ENCODE measurements around the gene SLC38A8. TPM values are rescaled to one million over a fixed set of nuclear protein-coding genes. Genes with fewer than 3 reads are reported as not detected.

SLC38A8 gene
- total and polyA plus RNA-seq, 4 donors: 0.08 to 1.0 (median 0.32) TPM

DNA sequence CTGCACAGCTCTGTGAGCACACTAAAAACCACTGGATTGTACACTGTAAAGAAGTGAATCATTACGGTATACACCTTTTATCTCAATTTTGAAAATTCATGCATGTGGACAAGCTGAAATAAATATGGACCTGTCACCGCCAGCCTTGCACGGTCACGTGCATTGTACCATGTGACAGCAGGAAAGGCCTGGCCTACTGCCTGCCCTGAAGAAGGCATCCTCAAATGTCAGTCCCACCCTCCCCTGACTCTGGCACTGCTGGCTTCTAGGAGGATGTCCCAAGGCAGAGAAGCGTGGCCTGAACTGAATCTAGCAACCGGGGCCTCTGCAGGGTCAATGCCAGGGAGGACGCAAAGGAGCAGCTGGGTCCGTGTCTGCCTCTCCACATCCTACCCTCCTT lies 34.6 kb downstream of the SLC38A8 start:
- no peak overlapping the region for H3K27ac ChIP-seq (ENCODE audit: low read depth in 1 of 2, low read length in 2 of 2)
- no peak for DNase-seq (ENCODE audit: low spot score)
- no peaks in the 10 kb centered on the region for H3K36me3 ChIP-seq (ENCODE audit: control insufficient read depth in 4 of 4, insufficient read depth in 3 of 4, low read depth in 1 of 4, low read length in 3 of 4)
- TF ChIP-seq HNF4G (IDR thresholded peaks at IDR 0.05): no peak
- H3K4me3 ChIP-seq (ENCODE audit: low read depth in 1 of 3, low read length in 3 of 3): no peak overlapping the region
- no peak overlapping the region for H3K9ac ChIP-seq (ENCODE audit: low read depth in 1 of 2, low read length in 2 of 2)
- WGBS: 78% methylated on average over 8 of the region's 8 CpGs
- no peaks in the 10 kb centered on the region for H3K4me1 ChIP-seq (ENCODE audit: control insufficient read depth in 4 of 4, insufficient read depth in 4 of 4, low read length in 3 of 4)
- H3K27me3 ChIP-seq (ENCODE audit: control insufficient read depth in 4 of 4, insufficient read depth in 4 of 4, low read length in 3 of 4): no peaks in the 10 kb centered on the region
- no peaks in the 10 kb centered on the region for H3K9me3 ChIP-seq (ENCODE audit: control insufficient read depth in 4 of 4, low read length in 3 of 4)

DNA sequence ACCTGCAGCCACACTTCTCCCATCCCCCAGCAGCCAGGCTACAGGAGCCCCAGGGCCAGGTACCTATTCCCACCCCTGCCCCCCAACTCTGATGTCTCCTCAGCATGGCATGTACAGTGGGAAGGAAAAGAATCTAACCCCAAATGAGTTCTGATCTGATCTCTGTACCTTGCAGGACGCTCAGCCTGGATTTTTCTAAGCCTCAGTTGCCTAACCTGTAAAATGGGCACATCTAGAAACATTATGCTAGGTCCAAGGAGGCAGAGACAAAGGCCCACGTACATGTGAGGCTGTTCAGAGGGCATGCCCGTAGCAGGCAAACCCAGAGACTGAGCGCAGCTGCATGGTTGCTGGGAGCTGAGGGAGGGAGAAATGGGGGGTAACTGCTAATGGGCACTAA lies 35.1 kb downstream of the SLC38A8 start:
- Histone ChIP-seq H3K9ac (ENCODE audit: low read depth in 1 of 2, low read length in 2 of 2) (no peak overlapping the region), H3K9me3 (ENCODE audit: control insufficient read depth in 4 of 4, low read length in 3 of 4) (no peaks in the 10 kb centered on the region), H3K27ac (ENCODE audit: low read depth in 1 of 2, low read length in 2 of 2) (no peak overlapping the region), H3K27me3 (ENCODE audit: control insufficient read depth in 4 of 4, insufficient read depth in 4 of 4, low read length in 3 of 4) (no peaks in the 10 kb centered on the region), H3K4me1 (ENCODE audit: control insufficient read depth in 4 of 4, insufficient read depth in 4 of 4, low read length in 3 of 4) (no peaks in the 10 kb centered on the region), H3K36me3 (ENCODE audit: control insufficient read depth in 4 of 4, insufficient read depth in 3 of 4, low read depth in 1 of 4, low read length in 3 of 4) (no peaks in the 10 kb centered on the region), H3K4me3 (ENCODE audit: low read depth in 1 of 3, low read length in 3 of 3) (no peak overlapping the region)
- 82% methylated on average over 4 of the region's 4 CpGs for WGBS
- no peak for DNase-seq (ENCODE audit: low spot score)
- no peak for TF ChIP-seq NR2F2 (IDR thresholded peaks at IDR 0.05)
- TF ChIP-seq, protein P1, sequence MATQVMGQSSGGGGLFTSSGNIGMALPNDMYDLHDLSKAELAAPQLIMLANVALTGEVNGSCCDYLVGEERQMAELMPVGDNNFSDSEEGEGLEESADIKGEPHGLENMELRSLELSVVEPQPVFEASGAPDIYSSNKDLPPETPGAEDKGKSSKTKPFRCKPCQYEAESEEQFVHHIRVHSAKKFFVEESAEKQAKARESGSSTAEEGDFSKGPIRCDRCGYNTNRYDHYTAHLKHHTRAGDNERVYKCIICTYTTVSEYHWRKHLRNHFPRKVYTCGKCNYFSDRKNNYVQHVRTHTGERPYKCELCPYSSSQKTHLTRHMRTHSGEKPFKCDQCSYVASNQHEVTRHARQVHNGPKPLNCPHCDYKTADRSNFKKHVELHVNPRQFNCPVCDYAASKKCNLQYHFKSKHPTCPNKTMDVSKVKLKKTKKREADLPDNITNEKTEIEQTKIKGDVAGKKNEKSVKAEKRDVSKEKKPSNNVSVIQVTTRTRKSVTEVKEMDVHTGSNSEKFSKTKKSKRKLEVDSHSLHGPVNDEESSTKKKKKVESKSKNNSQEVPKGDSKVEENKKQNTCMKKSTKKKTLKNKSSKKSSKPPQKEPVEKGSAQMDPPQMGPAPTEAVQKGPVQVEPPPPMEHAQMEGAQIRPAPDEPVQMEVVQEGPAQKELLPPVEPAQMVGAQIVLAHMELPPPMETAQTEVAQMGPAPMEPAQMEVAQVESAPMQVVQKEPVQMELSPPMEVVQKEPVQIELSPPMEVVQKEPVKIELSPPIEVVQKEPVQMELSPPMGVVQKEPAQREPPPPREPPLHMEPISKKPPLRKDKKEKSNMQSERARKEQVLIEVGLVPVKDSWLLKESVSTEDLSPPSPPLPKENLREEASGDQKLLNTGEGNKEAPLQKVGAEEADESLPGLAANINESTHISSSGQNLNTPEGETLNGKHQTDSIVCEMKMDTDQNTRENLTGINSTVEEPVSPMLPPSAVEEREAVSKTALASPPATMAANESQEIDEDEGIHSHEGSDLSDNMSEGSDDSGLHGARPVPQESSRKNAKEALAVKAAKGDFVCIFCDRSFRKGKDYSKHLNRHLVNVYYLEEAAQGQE (IDR thresholded peaks at IDR 0.05): no peak
- TF ChIP-seq, protein P2, sequence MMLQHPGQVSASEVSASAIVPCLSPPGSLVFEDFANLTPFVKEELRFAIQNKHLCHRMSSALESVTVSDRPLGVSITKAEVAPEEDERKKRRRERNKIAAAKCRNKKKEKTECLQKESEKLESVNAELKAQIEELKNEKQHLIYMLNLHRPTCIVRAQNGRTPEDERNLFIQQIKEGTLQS (IDR thresholded peaks at IDR 0.05): no peak
- no peak for TF ChIP-seq FOXA2 (IDR thresholded peaks at IDR 0.05)
- TF ChIP-seq TAF1 (conservative IDR thresholded peaks at IDR 0.05): no peak
- no peak for TF ChIP-seq JUND (IDR thresholded peaks at IDR 0.05)
- no peak for TF ChIP-seq EGR1 (IDR thresholded peaks at IDR 0.05; ENCODE audit: low read depth in 2 of 2)
- TF ChIP-seq HNF4G (IDR thresholded peaks at IDR 0.05): no peak
- TF ChIP-seq, protein P3, sequence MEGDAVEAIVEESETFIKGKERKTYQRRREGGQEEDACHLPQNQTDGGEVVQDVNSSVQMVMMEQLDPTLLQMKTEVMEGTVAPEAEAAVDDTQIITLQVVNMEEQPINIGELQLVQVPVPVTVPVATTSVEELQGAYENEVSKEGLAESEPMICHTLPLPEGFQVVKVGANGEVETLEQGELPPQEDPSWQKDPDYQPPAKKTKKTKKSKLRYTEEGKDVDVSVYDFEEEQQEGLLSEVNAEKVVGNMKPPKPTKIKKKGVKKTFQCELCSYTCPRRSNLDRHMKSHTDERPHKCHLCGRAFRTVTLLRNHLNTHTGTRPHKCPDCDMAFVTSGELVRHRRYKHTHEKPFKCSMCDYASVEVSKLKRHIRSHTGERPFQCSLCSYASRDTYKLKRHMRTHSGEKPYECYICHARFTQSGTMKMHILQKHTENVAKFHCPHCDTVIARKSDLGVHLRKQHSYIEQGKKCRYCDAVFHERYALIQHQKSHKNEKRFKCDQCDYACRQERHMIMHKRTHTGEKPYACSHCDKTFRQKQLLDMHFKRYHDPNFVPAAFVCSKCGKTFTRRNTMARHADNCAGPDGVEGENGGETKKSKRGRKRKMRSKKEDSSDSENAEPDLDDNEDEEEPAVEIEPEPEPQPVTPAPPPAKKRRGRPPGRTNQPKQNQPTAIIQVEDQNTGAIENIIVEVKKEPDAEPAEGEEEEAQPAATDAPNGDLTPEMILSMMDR (IDR thresholded peaks at IDR 0.05; ENCODE audit: low read depth, low read length, missing input control): no peak

DNA sequence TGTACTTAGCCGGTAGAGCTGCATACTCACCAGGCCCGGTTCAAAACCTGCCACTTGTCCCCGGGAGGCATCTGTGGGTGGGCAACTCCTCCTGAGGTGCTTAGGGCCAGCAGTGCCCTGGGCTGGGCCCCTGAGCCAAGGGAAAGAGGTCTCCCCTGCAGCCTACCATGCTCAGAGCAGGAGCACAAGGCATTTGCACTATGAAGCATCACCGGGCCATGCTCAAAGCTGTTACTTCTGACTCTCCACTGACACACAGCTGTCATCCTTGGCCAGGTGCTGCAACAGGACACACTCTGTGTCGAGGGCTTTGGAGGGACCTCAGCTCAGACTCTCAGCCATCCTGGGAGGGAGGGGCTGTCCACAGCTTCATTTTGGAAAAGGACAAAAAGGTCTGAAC lies 37.2 kb downstream of the SLC38A8 start:
- WGBS: 77% methylated on average over 5 of the region's 5 CpGs
- Histone ChIP-seq H3K4me1 (ENCODE audit: control insufficient read depth in 4 of 4, insufficient read depth in 4 of 4, low read length in 3 of 4) (no peaks in the 10 kb centered on the region), H3K36me3 (ENCODE audit: control insufficient read depth in 4 of 4, insufficient read depth in 3 of 4, low read depth in 1 of 4, low read length in 3 of 4) (peaks cover 0 to 10% (median 5%) of the 10 kb centered on the region in 4 donors), H3K9me3 (ENCODE audit: control insufficient read depth in 4 of 4, low read length in 3 of 4) (no peaks in the 10 kb centered on the region), H3K27me3 (ENCODE audit: control insufficient read depth in 4 of 4, insufficient read depth in 4 of 4, low read length in 3 of 4) (no peaks in the 10 kb centered on the region), H3K4me3 (ENCODE audit: low read depth in 1 of 3, low read length in 3 of 3) (no peak overlapping the region), H3K27ac (ENCODE audit: low read depth in 1 of 2, low read length in 2 of 2) (no peak overlapping the region), H3K9ac (ENCODE audit: low read depth in 1 of 2, low read length in 2 of 2) (no peak overlapping the region)
- DNase-seq (ENCODE audit: low spot score): no peak
- TF ChIP-seq FOXA1 (IDR thresholded peaks at IDR 0.05): no peak
- TF ChIP-seq JUND (IDR thresholded peaks at IDR 0.05): no peak
- no peak for TF ChIP-seq RXRA (IDR thresholded peaks at IDR 0.05)
- no peak for TF ChIP-seq SP1 (IDR thresholded peaks at IDR 0.05)
- no peak for TF ChIP-seq GABPA (IDR thresholded peaks at IDR 0.05 in 1 of 2, conservative IDR thresholded peaks at IDR 0.05 in 1 of 2)
- TF ChIP-seq, protein P3 (IDR thresholded peaks at IDR 0.05; ENCODE audit: low read depth, low read length, missing input control): no peak
- no peak for TF ChIP-seq FOXA2 (IDR thresholded peaks at IDR 0.05)
- TF ChIP-seq, protein P2 (IDR thresholded peaks at IDR 0.05): no peak
- TF ChIP-seq YY1 (IDR thresholded peaks at IDR 0.05): no peak
- no peak for TF ChIP-seq HNF4G (IDR thresholded peaks at IDR 0.05)
- no peak for TF ChIP-seq TAF1 (conservative IDR thresholded peaks at IDR 0.05)
- TF ChIP-seq HNF4A (conservative IDR thresholded peaks at IDR 0.05): no peak
- no peak for TF ChIP-seq NR2F2 (IDR thresholded peaks at IDR 0.05)
- TF ChIP-seq, protein P4, sequence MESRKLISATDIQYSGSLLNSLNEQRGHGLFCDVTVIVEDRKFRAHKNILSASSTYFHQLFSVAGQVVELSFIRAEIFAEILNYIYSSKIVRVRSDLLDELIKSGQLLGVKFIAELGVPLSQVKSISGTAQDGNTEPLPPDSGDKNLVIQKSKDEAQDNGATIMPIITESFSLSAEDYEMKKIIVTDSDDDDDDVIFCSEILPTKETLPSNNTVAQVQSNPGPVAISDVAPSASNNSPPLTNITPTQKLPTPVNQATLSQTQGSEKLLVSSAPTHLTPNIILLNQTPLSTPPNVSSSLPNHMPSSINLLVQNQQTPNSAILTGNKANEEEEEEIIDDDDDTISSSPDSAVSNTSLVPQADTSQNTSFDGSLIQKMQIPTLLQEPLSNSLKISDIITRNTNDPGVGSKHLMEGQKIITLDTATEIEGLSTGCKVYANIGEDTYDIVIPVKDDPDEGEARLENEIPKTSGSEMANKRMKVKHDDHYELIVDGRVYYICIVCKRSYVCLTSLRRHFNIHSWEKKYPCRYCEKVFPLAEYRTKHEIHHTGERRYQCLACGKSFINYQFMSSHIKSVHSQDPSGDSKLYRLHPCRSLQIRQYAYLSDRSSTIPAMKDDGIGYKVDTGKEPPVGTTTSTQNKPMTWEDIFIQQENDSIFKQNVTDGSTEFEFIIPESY (IDR thresholded peaks at IDR 0.05): no peak
- TF ChIP-seq RAD21 (IDR thresholded peaks at IDR 0.05): no peak
- TF ChIP-seq EGR1 (IDR thresholded peaks at IDR 0.05; ENCODE audit: low read depth in 2 of 2): no peak
- TF ChIP-seq, protein P5, sequence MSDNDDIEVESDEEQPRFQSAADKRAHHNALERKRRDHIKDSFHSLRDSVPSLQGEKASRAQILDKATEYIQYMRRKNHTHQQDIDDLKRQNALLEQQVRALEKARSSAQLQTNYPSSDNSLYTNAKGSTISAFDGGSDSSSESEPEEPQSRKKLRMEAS (IDR thresholded peaks at IDR 0.05): no peak

Measured in liver (tissue), 9 donors.